HEK293 (cell line): ENCODE data around the gene CDH6.

ENCODE experiments used
- CTCF ChIA-PET: fragments of 350-600 bp; formaldehyde crosslinking; extraction: SDS; loops from one replicate; lab custom pipeline; 2021; ENCODE audit warnings: antibody characterized with exemption; lab: Yijun Ruan, JAX
- POLR2A ChIA-PET: fragments of 300-600 bp; formaldehyde crosslinking; extraction: SDS; loops from one replicate; lab custom pipeline; 2020; ENCODE audit warnings: antibody characterized with exemption, inconsistent platforms; lab: Yijun Ruan, JAX
- H3K27ac ChIP-seq: fragments of 200-500 bp; sonication (Bioruptor generic); 2 replicates; pipeline ENCODE4 v1.5.1; 2014; ENCODE audit warnings: low read depth, low read length, control low read depth, inconsistent platforms; ENCODE audit errors: extremely low read depth
- H3K36me3 ChIP-seq, 2 experiments: fragments of 200-500 bp in 1 of 2; sonication (Bioruptor generic) in 1 of 2; 1 replicate in 1 of 2; 2 replicates in 1 of 2; pipeline ENCODE4 v1.5.1; 2014 to 2017; ENCODE audit warnings: inconsistent platforms in 2 of 2, low read length in 2 of 2; ENCODE audit not compliant: control insufficient read depth in 2 of 2, insufficient read depth in 1 of 2
- H3K4me1 ChIP-seq: fragments of 200-500 bp; sonication (Bioruptor generic); 2 replicates; pipeline ENCODE4 v1.5.1; 2014; ENCODE audit warnings: mild to moderate bottlenecking, low read length, inconsistent platforms; ENCODE audit not compliant: control insufficient read depth, insufficient read depth
- H3K4me3 ChIP-seq: 2 replicates; pipeline ENCODE4 v1.5.1; 2011; ENCODE audit warnings: low read depth, mild to moderate bottlenecking, control low read depth, low read length, moderate library complexity
- H3K9me3 ChIP-seq: fragments of 200-500 bp; sonication (Bioruptor generic); 2 replicates; pipeline ENCODE4 v1.5.1; 2014; ENCODE audit warnings: low read depth, low read length, inconsistent platforms; ENCODE audit not compliant: control insufficient read depth, insufficient read depth
- EGR2 ChIP-seq: fragments of 450-650 bp; formaldehyde crosslinking; IDR thresholded peaks from 2 replicates; pipeline ENCODE4 v1.5.1; 2016; ENCODE audit warnings: low read depth, missing biosample characterization, missing genetic modification characterization
- IKZF3 ChIP-seq: fragments of 450-650 bp; IDR thresholded peaks from 2 replicates; pipeline ENCODE4 v1.5.0; 2018; ENCODE audit warnings: missing biosample characterization, mild to moderate bottlenecking, missing genetic modification characterization, moderate library complexity
- KLF7 ChIP-seq: fragments of 450-650 bp; formaldehyde crosslinking; IDR thresholded peaks from 2 replicates; pipeline ENCODE4 v1.5.1; 2016; ENCODE audit warnings: missing biosample characterization, missing genetic modification characterization, borderline replicate concordance
- MYNN ChIP-seq: fragments of 450-650 bp; formaldehyde crosslinking; IDR thresholded peaks from 2 replicates; pipeline ENCODE4 v1.5.1; 2016; ENCODE audit warnings: missing biosample characterization, missing genetic modification characterization, borderline replicate concordance
- PRDM4 ChIP-seq: fragments of 450-650 bp; formaldehyde crosslinking; IDR thresholded peaks from 2 replicates; pipeline ENCODE4 v1.5.1; 2017; ENCODE audit warnings: missing biosample characterization, missing genetic modification characterization
- TSHZ1 ChIP-seq: fragments of 450-650 bp; formaldehyde crosslinking; IDR thresholded peaks from 2 replicates; pipeline ENCODE4 v1.5.1; 2016; ENCODE audit warnings: missing biosample characterization, missing genetic modification characterization, borderline replicate concordance
- ZBTB10 ChIP-seq: fragments of 450-650 bp; formaldehyde crosslinking; IDR thresholded peaks from 2 replicates; pipeline ENCODE4 v1.5.1; 2016; ENCODE audit warnings: missing biosample characterization, missing genetic modification characterization
- ZBTB8A ChIP-seq: fragments of 450-650 bp; formaldehyde crosslinking; IDR thresholded peaks from 2 replicates; pipeline ENCODE4 v1.5.1; 2016; ENCODE audit warnings: missing biosample characterization, missing genetic modification characterization
- ZFP37 ChIP-seq: fragments of 450-650 bp; formaldehyde crosslinking; IDR thresholded peaks from 2 replicates; pipeline ENCODE4 v1.5.1; 2016; ENCODE audit warnings: missing biosample characterization, missing genetic modification characterization
- ZNF366 ChIP-seq: fragments of 450-650 bp; formaldehyde crosslinking; conservative IDR thresholded peaks from 2 replicates; pipeline ENCODE4 v1.5.1; 2016; ENCODE audit warnings: missing biosample characterization, missing genetic modification characterization
- ZNF488 ChIP-seq: fragments of 450-650 bp; formaldehyde crosslinking; IDR thresholded peaks from 2 replicates; pipeline ENCODE4 v1.5.1; 2016; ENCODE audit warnings: missing biosample characterization, missing genetic modification characterization
- ZNF510 ChIP-seq: fragments of 450-650 bp; formaldehyde crosslinking; IDR thresholded peaks from 2 replicates; pipeline ENCODE4 v1.5.1; 2018; ENCODE audit warnings: mild to moderate bottlenecking, missing genetic modification characterization, missing biosample characterization; ENCODE audit not compliant: insufficient replicate concordance
- ZNF544 ChIP-seq: fragments of 450-650 bp; formaldehyde crosslinking; IDR thresholded peaks from 2 replicates; pipeline ENCODE4 v1.5.0; 2017; ENCODE audit warnings: missing biosample characterization, missing genetic modification characterization
- ZNF558 ChIP-seq: fragments of 450-650 bp; formaldehyde crosslinking; IDR thresholded peaks from 2 replicates; pipeline ENCODE4 v1.5.1; 2016; ENCODE audit warnings: missing biosample characterization, missing genetic modification characterization
- ZNF610 ChIP-seq: fragments of 450-650 bp; formaldehyde crosslinking; IDR thresholded peaks from 2 replicates; pipeline ENCODE4 v1.5.1; 2016; ENCODE audit warnings: missing biosample characterization, missing genetic modification characterization, borderline replicate concordance
- ZNF658 ChIP-seq: fragments of 450-650 bp; formaldehyde crosslinking; IDR thresholded peaks from 2 replicates; pipeline ENCODE4; 2016; ENCODE audit warnings: missing biosample characterization, missing genetic modification characterization
- ZNF777 ChIP-seq: fragments of 450-650 bp; formaldehyde crosslinking; IDR thresholded peaks from 2 replicates; pipeline ENCODE4 v1.5.1; 2017; ENCODE audit warnings: missing biosample characterization, missing genetic modification characterization, borderline replicate concordance

CDH6 gene

GRCh38 chr5:31187591-31187990, 5.9 kb upstream of the CDH6 start:
- Histone ChIP-seq H3K4me1 (no peaks in the 10 kb centered on the region), H3K4me3 (no peak overlapping the region), H3K36me3 (no peaks in the 10 kb centered on the region), H3K9me3 (no peaks in the 10 kb centered on the region), H3K27ac (no peak overlapping the region)
- CTCF ChIA-PET = interaction anchor here (0.6 to 3.6 kb wide), 18 partner anchors 8 to 1147 kb away, joined by 3 to 16 read pairs (median 4); no protein-coding TSS in a partner anchor
- POLR2A ChIA-PET = no interaction called here
- TF ChIP-seq ZNF510 (tag by site-specific recombination) = no peak
- no peak for TF ChIP-seq ZNF610 (tag by site-specific recombination)
- no peak for TF ChIP-seq ZNF558 (tag by site-specific recombination)

- Histone ChIP-seq H3K4me1 (peaks cover 6% of the 10 kb centered on the region; the same call in 1 of the 2 replicates), H3K9me3 (no peaks in the 10 kb centered on the region), H3K4me3 (no peak overlapping the region), H3K36me3 (no peaks in the 10 kb centered on the region), H3K27ac (no peak overlapping the region)
- ChIA-PET CTCF (interaction anchor here (0.5 to 0.6 kb wide), 2 partner anchors 618 to 1152 kb away, joined by 3 read pairs; no protein-coding TSS in a partner anchor), POLR2A (no interaction called here)
- TF ChIP-seq TSHZ1 (tag by site-specific recombination) = no peak
- TF ChIP-seq MYNN (tag by site-specific recombination) = no peak
- TF ChIP-seq ZFP37 (tag by site-specific recombination) = no peak
- TF ChIP-seq ZNF777 = no peak
- TF ChIP-seq ZNF366 (tag by site-specific recombination) = no peak
- no peak for TF ChIP-seq ZNF658
- TF ChIP-seq ZBTB8A (tag by site-specific recombination) = no peak
- TF ChIP-seq KLF7 (tag by site-specific recombination) = no peak
- no peak for TF ChIP-seq ZNF544 (tag by site-specific recombination)
- no peak for TF ChIP-seq ZNF488
These were observed 1.0 kb upstream of the CDH6 start for GRCh38 chr5:31192442-31192841.

GRCh38 chr5:31193116-31193515, 370 bp upstream of the CDH6 start:
- POLR2A ChIA-PET = interaction anchor here (0.6 kb wide), 1 partner anchor 263 kb away, joined by 3 read pairs; no protein-coding TSS in a partner anchor

More at GRCh38 chr5:31193116-31193515, 370 bp upstream of the CDH6 start:
- no peak for TF ChIP-seq IKZF3 (tag by site-specific recombination)
- TF ChIP-seq ZNF610 (tag by site-specific recombination) = no peak
- no peak for TF ChIP-seq PRDM4 (tag by site-specific recombination)
- TF ChIP-seq EGR2 = no peak
- TF ChIP-seq ZBTB10 (tag by site-specific recombination) = no peak
- TF ChIP-seq, all 188 proteins: peak for 0
- CTCF ChIA-PET = interaction anchor here (0.5 to 0.9 kb wide), 2 partner anchors 39 to 1153 kb away, joined by 3 to 4 read pairs; no protein-coding TSS in a partner anchor
- no peak overlapping the region for H3K4me3 ChIP-seq
- H3K27ac ChIP-seq = no peak overlapping the region
- no peaks in the 10 kb centered on the region for H3K36me3 ChIP-seq
- H3K4me1 ChIP-seq = peaks cover 6% of the 10 kb centered on the region; the same call in 1 of the 2 replicates
- no peaks in the 10 kb centered on the region for H3K9me3 ChIP-seq
